HL-60 (cell line): Measurements from ENCODE around the gene TAAR2.

Experiments
- DNase-seq, 2 experiments: peaks; one replicate each; pipeline ENCODE4 v3.0.0-alpha.2; 2010 to 2020; ENCODE audit warnings: low read depth in 1 of 2, low spot score in 1 of 2
- H3K27ac ChIP-seq: fragments of 250-450 bp; sonication (Bioruptor Pico); replicated peaks from 2 replicates; pipeline ENCODE4 v1.5.1; 2020; ENCODE audit warnings: mild to moderate bottlenecking, moderate library complexity
- H3K27me3 ChIP-seq: fragments of 250-450 bp; sonication (Bioruptor Pico); 2 replicates; pipeline ENCODE4 v1.5.1; 2021; ENCODE audit warnings: mild to moderate bottlenecking, moderate library complexity; ENCODE audit not compliant: insufficient read depth, poor library complexity, severe bottlenecking
- H3K4me3 ChIP-seq: replicated peaks from 2 replicates; pipeline ENCODE4 v1.5.1; 2011; ENCODE audit warnings: mild to moderate bottlenecking, control low read depth, low read length; ENCODE audit not compliant: insufficient read depth
- CTCF ChIP-seq: IDR thresholded peaks from one replicate; pipeline ENCODE4 v1.5.1; 2011; ENCODE audit warnings: low read length, control low read depth, inconsistent platforms; ENCODE audit not compliant: insufficient read depth
- GABPA ChIP-seq: IDR thresholded peaks from 2 replicates; pipeline ENCODE4 v1.6.1; 2012; ENCODE audit warnings: low read depth
- POLR2AphosphoS5 ChIP-seq: IDR thresholded peaks from 2 replicates; pipeline ENCODE4 v1.6.1; 2012; ENCODE audit warnings: low read depth
- REST ChIP-seq: IDR thresholded peaks from 2 replicates; pipeline ENCODE4 v1.6.1; 2012; ENCODE audit warnings: low read depth; ENCODE audit not compliant: insufficient replicate concordance
- SPI1 ChIP-seq: IDR thresholded peaks from 2 replicates; pipeline ENCODE4 v1.6.1; 2012; ENCODE audit warnings: low read depth, mild to moderate bottlenecking, borderline replicate concordance

TAAR2 gene

GRCh38 chr6:132587424-132587823, 36.7 kb downstream of the TAAR2 start:
- H3K4me3 ChIP-seq, result no peak overlapping the region

GRCh38 chr6:132584698-132585097, 39.4 kb downstream of the TAAR2 start:
- TF ChIP-seq SPI1 (no peak), GABPA (no peak), POLR2AphosphoS5 (no peak), CTCF (no peak), REST (no peak)
- no peak overlapping the region for H3K27ac ChIP-seq
- H3K27me3 ChIP-seq, result peaks cover 4% of the 10 kb centered on the region
- DNase-seq, result no peak
- no peak overlapping the region for H3K4me3 ChIP-seq

More at GRCh38 chr6:132587424-132587823, 36.7 kb downstream of the TAAR2 start:
- peaks cover 7% of the 10 kb centered on the region for H3K27me3 ChIP-seq
- H3K27ac ChIP-seq, result no peak overlapping the region
- TF ChIP-seq CTCF (no peak), REST (no peak), POLR2AphosphoS5 (no peak)
- DNase-seq, result peak in 1 of 2 experiments; percentile 58

- Histone ChIP-seq H3K27ac (no peak overlapping the region), H3K4me3 (no peak overlapping the region), H3K27me3 (peaks cover 2% of the 10 kb centered on the region)
- no peak for DNase-seq
- TF ChIP-seq POLR2AphosphoS5 (no peak), CTCF (no peak), SPI1 (no peak), REST (no peak), GABPA (no peak)
These were observed 52.3 kb downstream of the TAAR2 start for GRCh38 chr6:132571774-132572173.
